Peyer's patch (tissue), 4 donors: Measurements from ENCODE around the gene WNT1.

Experiments used
- POLR2A ChIP-seq, 2 donors: fragments of 450-650 bp; IDR thresholded peaks; one replicate each; pipeline ENCODE4 v1.5.1; 2017; ENCODE audit warnings: antibody characterized with exemption in 2 of 2, mild to moderate bottlenecking in 2 of 2, moderate library complexity in 2 of 2
- TF ChIP-seq, protein P1 (sequence below), 6 experiments: fragments of 450-650 bp in 4 of 6; fragments of 200-600 bp in 2 of 6; sonication (generic) in 1 of 6; IDR thresholded peaks; one replicate each; pipeline ENCODE4 v1.5.1; 2017 to 2019; ENCODE audit warnings: antibody characterized with exemption in 6 of 6, mild to moderate bottlenecking in 3 of 6, moderate library complexity in 1 of 6

DNA sequence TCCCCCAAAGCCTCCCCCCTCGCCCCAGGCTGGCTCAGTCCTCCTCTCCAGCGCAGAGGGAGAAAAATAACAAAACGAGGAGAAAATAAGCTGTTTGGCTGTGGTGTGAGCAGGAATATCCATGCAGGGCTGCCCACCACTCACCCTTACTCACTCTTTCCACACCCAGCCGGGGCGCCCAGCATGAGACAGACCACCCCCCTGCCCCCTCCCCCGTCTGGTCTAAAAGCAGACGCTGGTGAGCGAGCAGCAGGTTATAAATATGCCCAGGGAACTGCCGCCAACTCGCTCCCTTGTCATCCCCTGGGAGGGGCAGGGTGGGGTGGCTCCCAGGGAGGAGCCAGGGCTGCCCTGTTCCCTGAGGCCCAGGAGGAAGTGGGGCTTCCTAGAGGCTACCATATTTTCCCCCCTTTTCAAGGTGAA is 7.4 kb downstream of the WNT1 start:
- TF ChIP-seq, protein P1, sequence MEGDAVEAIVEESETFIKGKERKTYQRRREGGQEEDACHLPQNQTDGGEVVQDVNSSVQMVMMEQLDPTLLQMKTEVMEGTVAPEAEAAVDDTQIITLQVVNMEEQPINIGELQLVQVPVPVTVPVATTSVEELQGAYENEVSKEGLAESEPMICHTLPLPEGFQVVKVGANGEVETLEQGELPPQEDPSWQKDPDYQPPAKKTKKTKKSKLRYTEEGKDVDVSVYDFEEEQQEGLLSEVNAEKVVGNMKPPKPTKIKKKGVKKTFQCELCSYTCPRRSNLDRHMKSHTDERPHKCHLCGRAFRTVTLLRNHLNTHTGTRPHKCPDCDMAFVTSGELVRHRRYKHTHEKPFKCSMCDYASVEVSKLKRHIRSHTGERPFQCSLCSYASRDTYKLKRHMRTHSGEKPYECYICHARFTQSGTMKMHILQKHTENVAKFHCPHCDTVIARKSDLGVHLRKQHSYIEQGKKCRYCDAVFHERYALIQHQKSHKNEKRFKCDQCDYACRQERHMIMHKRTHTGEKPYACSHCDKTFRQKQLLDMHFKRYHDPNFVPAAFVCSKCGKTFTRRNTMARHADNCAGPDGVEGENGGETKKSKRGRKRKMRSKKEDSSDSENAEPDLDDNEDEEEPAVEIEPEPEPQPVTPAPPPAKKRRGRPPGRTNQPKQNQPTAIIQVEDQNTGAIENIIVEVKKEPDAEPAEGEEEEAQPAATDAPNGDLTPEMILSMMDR (IDR thresholded peaks at IDR 0.05): no peak
- TF ChIP-seq POLR2A (IDR thresholded peaks at IDR 0.05): no peak
